ENCODE measurements around the gene CPA4.

The CPA4 gene

DNA sequence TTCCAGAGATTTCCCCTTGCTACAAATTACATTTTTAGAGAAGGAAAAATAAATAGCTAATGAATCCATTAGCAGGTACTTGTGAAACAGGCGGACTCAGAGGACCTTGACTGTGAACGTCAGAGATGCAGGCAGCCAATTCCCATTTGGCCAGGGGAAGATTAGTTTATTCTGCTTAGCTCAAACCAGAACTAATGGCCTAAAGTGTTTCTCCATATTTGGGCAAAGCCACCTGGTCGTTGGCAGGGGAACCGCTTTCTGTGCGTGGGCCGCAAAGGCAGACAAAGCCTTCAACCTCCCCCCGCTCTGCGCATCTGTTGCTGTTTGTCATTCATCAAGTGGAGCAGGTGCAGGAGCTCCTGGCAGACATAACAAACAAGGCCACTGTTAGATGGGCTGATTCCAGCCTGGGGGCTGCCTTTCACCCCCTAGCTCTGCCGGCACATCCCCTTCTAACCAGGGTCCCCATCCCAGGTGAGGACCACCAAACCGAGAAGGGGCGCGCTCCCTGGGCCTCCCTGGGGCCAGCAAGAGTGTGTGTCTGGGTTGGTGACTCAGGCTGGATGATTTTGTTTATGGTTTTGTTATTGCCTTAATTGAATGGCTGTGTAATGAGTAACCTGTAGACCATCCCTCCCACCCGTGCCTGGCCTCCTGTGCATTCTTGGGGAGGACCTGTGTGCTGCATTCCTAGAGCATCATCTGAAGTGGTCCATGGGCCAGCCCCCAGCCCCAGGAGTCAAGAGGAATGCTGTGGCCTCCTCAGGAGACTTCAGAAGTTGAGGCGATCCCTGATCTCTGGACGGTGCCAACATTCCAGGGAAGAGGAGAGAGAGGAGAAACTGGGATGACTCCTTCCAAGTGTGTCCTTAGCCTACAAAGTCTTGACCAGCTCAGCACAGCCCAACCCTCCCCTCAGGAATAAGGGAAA is 72.8 kb downstream of the CPA4 start:
- DNase-seq = no peak
- no peak for ATAC-seq

DNA sequence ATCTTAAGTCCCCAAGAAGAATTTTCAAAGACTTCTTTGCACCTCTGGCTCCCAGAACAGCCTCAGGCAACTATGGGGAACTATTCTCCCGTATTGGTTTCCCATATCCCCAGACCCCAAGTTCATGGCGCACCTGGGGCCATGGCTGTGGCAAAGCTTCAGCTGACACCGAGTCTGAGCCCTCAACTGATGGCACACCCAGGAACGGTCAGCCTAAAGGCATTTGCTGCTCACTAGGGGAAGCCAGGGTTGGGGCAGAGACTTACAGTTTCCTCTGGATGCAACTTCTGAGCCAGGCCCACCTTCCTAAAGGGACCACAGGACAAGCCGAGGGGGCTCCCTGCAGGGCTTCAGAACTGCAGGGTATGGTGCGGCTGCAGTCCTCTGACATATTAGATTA is 73.6 kb downstream of the CPA4 start:
- ATAC-seq = no peak
- no peak for DNase-seq

DNA sequence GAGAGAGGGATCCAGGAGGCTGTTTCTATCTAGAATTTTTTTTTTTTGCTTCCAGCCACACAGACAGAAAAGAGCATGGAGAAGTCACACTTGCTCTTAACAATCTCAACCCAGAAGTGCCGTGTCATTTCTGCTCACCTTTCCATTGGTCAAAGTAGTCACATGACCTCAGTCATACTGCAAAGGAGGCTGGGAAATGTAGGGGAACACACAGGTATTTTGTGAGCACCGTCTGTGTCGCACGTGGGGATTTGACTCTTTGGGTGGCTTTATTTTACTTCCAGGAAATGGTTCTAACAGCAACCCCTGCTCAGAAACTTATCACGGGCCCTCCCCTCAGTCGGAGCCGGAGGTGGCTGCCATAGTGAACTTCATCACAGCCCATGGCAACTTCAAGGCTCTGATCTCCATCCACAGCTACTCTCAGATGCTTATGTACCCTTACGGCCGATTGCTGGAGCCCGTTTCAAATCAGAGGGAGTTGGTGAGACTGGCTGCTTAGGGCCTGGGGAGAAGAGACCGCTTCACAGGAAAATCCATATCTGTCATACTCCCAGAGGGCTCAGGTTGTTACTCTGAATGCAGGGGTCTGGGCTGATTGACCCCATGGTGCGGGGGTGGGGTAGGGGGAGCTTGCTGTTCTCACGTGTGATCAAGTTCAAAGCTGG is 74.3 kb downstream of the CPA4 start:
- ATAC-seq = no peak
- no peak for DNase-seq

DNA sequence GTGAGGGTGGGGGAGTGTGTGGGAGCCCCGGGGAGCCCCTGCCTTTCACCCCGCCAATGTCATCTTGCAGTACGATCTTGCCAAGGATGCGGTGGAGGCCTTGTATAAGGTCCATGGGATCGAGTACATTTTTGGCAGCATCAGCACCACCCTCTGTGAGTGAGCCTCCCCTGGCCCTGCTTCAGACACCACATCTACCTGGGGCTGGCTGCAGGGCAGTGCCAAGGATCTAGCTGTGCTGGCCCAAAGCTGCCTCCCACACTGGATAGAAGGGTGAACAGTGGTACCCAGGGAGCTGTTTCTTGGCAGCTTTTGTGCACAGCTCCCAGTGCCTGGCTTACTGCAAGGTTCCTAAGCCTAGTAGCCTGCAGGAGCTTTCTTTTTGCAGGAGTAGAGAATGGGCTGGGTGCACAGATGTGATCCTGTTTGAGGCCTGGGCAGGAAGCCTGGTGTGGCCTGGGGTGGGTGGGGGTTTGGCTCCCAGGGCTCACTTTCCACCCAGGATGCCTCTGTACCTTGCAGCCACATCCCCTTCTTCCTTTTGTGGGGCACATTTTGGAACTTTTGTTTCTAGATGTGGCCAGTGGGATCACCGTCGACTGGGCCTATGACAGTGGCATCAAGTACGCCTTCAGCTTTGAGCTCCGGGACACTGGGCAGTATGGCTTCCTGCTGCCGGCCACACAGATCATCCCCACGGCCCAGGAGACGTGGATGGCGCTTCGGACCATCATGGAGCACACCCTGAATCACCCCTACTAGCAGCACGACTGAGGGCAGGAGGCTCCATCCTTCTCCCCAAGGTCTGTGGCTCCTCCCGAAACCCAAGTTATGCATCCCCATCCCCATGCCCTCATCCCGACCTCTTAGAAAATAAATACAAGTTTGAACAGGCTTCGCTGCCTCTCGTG is 75.1 kb downstream of the CPA4 start:
- no peak for DNase-seq
- ATAC-seq = no peak

DNA sequence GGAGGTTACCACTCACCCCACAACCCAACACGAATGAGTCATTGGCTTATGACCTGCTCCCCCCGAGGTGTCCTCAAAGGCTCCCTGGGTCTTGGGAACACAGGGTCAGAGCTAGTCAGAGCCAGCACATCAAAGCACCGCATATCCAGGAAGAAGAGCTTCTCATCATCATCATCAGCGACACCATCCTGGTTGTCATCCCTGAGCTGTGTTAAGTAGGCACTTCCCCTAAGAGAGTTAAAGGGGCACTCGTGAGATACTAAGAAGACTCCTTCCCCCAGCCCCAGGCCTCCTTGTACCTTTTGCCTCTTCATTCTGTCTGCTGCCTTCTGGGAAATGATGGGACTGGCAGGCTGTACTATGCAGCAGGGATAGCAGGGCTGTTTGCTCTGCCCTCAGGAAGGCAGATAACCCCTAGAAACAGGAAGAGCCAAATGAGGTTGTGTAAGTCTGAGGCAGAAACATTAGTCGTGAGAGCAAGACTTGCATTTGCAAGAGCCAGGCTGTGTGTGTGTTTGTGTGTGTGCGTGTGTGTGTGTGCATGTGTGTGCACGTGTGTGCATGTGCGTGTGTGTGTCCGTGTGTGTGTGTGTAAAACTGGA is 76.2 kb downstream of the CPA4 start:
- DNase-seq = no peak

DNA sequence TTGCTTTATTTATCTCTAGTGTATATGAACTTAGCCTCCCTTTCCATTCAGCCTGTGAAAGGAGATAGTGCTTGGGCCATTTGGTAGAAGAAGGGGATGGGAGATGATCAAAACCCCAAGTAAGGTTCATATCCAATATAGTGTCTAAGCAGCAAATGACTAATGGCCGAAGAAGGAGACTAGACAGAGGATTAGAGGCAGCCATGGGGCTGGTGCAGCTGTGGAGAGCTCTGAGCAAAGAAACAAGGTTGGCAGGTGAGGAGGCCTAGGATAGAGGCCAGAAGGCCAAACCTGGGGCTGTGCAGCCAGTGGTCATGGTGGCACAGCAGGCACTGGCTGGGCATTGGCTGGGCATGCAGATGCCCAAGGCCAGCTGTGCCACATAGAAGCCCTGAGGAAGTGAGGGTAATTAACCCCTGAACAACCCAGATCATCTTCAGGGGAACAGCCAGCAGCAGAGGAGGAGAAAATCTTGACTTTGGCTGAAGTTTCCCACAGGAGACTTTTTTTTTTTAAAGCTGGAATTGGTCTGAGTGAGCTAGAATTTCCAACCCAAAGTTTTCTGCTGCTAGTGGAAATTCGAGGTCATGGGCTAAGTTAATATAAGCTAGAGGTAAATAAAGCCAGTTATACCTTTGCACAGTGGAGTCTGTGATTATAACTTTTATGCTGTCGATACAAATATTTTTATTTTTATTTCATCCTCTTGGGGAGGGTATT is 77.0 kb downstream of the CPA4 start:
- ATAC-seq (no peak), DNase-seq (no peak)

More for the DNA sequence above, 76.2 kb downstream of the CPA4 start:
- ATAC-seq = no peak

DNA sequence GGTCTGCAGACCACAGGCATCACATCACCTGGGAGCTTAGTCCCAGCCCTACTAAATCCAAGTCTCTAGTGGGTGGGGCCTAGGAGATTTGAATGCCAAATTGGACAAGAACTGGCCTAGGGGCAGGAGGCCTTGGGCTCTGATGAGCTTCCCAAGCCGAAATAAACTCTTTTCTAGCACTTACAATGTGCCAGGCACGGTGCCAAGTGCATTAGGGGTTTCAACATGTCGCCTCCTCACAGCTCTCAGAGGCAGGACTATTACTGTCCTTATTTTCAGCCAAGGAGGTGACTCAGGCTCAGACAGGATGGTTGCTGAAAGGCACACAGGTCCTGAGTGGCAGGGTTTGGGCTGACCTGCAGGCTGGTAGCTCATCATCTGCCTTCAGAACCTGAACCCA is 78.1 kb downstream of the CPA4 start:
- no peak for ATAC-seq
- DNase-seq = no peak

DNA sequence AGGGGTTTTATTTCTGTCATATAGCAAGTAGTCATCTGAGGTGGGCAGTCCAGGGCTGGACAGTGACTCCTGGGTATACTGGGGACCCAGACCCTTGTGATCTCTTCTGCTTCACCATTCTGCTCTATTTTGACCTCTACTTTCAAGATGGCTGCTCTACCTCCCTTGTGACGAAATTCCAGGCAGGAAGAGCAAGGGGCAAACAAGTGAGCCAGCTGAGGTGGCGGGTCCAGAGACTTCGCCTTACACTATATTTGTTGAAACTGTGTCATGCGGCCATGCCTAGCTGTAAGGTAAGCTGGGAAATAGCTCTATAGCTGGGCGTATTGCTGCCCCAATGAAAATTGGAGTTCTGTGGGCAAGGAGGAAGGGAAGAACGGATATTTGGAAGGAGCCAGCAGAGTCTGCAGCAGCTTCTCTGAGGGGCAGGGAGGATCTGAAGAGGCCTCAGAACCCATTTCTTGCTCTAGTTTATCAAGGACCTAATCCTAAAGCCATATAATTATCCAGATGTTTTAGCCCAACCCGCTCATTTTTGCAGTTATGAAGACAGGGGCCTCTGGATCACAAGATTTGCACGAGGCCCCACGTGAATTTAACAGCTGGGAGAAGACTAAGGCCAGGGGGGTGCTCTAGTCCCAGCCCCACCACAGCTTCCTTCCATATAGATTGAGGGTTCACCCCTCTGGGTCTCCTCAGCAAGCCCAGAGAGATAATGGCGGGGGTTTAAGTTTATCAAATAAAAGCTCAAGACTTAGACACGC is 79.6 kb downstream of the CPA4 start:
- no peak for DNase-seq
- ATAC-seq = no peak
